ENCODE measurements around the gene C6. TPM values are rescaled to one million over a fixed set of nuclear protein-coding genes. Genes with fewer than 3 reads are reported as not detected.
"Not testable (repeated sequence)": the region's sequence is repeated elsewhere in the genome, so short reads cannot be mapped to it uniquely, and the experiment has no call there.

Gene C6
- total RNA-seq, 1 donor from 2014 or later = not detected

GRCh38 chr5:41195228-41195627, 18.1 kb downstream of the C6 start:
- no peak for DNase-seq (ENCODE audit: extremely low spot score, unreplicated experiment)
- H3K27me3 Mint-ChIP-seq (ENCODE audit: unreplicated experiment) = no peaks in the 10 kb centered on the region
- H3K4me1 Mint-ChIP-seq (ENCODE audit: unreplicated experiment) = no peaks in the 10 kb centered on the region
- H3K9me3 Mint-ChIP-seq (ENCODE audit: unreplicated experiment) = peaks cover 3% of the 10 kb centered on the region
- no peak overlapping the region for H3K27ac Mint-ChIP-seq (ENCODE audit: unreplicated experiment)
- TF ChIP-seq CTCF (IDR thresholded peaks at IDR 0.05) = no peak
- no peaks in the 10 kb centered on the region for H3K36me3 Mint-ChIP-seq (ENCODE audit: unreplicated experiment)
- H3K4me3 Mint-ChIP-seq (ENCODE audit: unreplicated experiment) = no peak overlapping the region

DNA sequence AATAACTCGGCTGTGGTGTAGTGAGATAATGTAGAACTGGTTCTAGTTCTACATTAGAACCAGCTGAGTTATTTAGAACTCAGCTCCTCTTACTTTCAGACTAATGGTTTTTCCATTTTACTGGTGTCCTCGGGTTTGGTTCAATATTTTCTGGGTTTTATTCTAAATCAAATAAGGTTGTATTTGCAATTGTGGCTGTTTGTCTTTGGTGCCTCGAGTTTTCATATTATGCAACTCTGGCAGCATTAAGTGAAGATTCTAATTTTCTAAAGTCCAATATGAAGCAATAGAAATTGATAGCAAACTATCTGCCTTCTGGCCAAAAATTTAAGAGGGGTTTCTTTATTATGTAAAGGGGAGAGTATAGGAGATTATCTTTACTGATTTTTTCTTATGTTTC, 19.0 kb downstream of the C6 start:
- DNase-seq (ENCODE audit: extremely low spot score, unreplicated experiment) = no peak
- no peaks in the 10 kb centered on the region for H3K9me3 Mint-ChIP-seq (ENCODE audit: unreplicated experiment)
- no peaks in the 10 kb centered on the region for H3K36me3 Mint-ChIP-seq (ENCODE audit: unreplicated experiment)
- no peak overlapping the region for H3K27ac Mint-ChIP-seq (ENCODE audit: unreplicated experiment)
- H3K4me3 Mint-ChIP-seq (ENCODE audit: unreplicated experiment) = no peak overlapping the region
- no peaks in the 10 kb centered on the region for H3K4me1 Mint-ChIP-seq (ENCODE audit: unreplicated experiment)
- no peaks in the 10 kb centered on the region for H3K27me3 Mint-ChIP-seq (ENCODE audit: unreplicated experiment)
- TF ChIP-seq CTCF (IDR thresholded peaks at IDR 0.05) = no peak

DNA sequence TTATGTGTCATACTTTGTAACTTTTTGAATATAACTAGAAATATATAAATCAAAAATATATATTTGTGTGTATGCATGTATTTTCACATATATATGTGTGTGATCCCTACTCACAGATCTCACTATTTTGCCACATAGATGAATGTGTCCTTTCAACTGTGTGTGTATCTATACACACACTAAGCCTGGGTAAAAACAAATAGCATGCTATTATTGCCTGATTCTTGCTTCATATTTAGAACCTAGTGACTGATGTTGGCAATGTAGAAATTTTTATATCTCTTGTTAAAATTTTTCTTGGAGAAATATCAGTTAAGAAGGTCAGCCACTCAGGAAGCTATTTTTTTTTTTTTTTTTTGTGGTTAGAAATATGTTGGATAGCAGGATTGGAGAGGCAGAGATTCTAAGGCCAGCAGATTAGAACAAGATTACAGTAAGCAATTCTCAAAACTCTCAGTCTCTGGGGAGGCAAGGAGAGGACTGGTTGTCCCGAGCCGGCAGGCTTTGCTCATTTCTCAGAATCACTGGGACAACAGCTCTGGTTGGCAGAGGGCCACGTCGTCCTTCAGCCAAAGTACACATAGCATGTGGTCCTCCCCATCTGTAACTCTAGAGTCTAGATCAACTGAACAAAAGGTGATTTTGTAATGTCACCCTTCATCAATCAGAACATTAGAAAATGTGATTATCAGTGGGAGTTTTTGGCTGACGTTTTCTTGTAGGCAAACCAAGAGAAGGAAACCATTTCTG, 19.7 kb downstream of the C6 start:
- DNase-seq (ENCODE audit: extremely low spot score, unreplicated experiment) = no peak
- no peaks in the 10 kb centered on the region for H3K27me3 Mint-ChIP-seq (ENCODE audit: unreplicated experiment)
- H3K4me3 Mint-ChIP-seq (ENCODE audit: unreplicated experiment) = no peak overlapping the region
- TF ChIP-seq CTCF (IDR thresholded peaks at IDR 0.05) = no peak
- no peak overlapping the region for H3K27ac Mint-ChIP-seq (ENCODE audit: unreplicated experiment)
- no peaks in the 10 kb centered on the region for H3K36me3 Mint-ChIP-seq (ENCODE audit: unreplicated experiment)
- H3K9me3 Mint-ChIP-seq (ENCODE audit: unreplicated experiment) = no peaks in the 10 kb centered on the region
- no peaks in the 10 kb centered on the region for H3K4me1 Mint-ChIP-seq (ENCODE audit: unreplicated experiment)

DNA sequence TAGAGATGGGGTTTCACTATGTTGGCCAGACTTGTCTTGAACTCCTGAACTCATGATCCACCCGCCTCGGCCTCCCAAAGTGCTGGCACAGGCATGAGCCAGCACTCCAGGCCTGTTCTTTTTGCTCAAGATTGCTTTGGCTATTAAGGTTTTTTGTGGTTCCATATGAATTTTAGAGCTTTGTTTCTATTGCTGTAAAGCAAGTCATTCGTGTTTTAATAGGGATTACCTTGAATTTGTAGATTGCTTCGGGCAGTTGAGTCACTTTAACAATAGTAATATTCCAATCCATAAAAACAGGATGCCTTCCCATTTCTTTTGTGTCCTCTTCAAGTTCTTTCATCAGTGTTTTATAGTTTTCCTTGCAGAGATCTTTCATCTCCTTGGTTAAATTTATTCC, 22.1 kb downstream of the C6 start:
- Mint-ChIP-seq H3K36me3 (ENCODE audit: unreplicated experiment) (no peaks in the 10 kb centered on the region), H3K27me3 (ENCODE audit: unreplicated experiment) (no peaks in the 10 kb centered on the region), H3K27ac (ENCODE audit: unreplicated experiment) (no peak overlapping the region), H3K9me3 (ENCODE audit: unreplicated experiment) (no peaks in the 10 kb centered on the region), H3K4me1 (ENCODE audit: unreplicated experiment) (no peaks in the 10 kb centered on the region), H3K4me3 (ENCODE audit: unreplicated experiment) (no peak overlapping the region)
- no peak for DNase-seq (ENCODE audit: extremely low spot score, unreplicated experiment)
- TF ChIP-seq CTCF (IDR thresholded peaks at IDR 0.05) = no peak

DNA sequence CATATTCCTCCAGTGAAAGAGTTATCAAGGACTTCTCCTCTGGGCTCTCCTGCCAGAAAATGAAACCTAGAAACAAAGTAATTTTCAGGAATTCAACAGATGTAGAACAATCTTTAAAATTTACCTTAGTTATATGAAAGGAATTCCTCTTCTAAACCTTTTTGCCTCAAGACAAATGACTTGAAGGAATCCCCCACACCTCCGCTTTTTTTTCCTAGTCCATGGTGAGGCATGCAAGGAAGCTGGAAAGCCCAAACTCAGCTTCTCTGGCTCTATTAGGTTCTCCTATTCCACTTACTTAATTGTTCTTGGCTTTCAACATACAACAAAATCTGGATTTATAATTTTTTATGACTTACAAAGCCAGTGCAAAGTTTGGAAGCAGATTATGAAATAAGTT, 27.2 kb downstream of the C6 start:
- no peak for TF ChIP-seq CTCF (IDR thresholded peaks at IDR 0.05)
- Mint-ChIP-seq H3K4me3 (ENCODE audit: unreplicated experiment) (no peak overlapping the region), H3K27ac (ENCODE audit: unreplicated experiment) (no peak overlapping the region), H3K4me1 (ENCODE audit: unreplicated experiment) (no peaks in the 10 kb centered on the region), H3K36me3 (ENCODE audit: unreplicated experiment) (no peaks in the 10 kb centered on the region), H3K9me3 (ENCODE audit: unreplicated experiment) (no peaks in the 10 kb centered on the region), H3K27me3 (ENCODE audit: unreplicated experiment) (no peaks in the 10 kb centered on the region)
- no peak for DNase-seq (ENCODE audit: extremely low spot score, unreplicated experiment)

DNA sequence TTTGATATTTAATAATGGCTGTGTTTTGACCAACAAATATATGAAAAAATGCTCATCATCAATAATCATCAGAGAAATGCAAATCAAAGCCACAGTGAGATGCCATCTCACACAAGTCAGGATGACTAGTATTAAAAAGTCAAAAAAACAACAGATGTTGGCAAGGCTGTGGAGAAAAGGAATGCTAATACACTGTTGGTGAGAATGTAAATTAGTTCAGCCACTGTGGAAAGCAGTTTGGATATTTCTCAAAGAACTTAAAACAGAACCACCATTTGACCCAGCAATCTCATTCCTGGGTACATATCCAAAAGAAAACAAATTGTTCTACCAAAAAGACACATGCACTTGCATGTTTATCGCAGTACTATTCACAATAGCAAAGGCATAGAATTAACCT, 30.0 kb downstream of the C6 start:
- H3K36me3 Mint-ChIP-seq (ENCODE audit: unreplicated experiment); H3K4me1 Mint-ChIP-seq (ENCODE audit: unreplicated experiment); H3K4me3 Mint-ChIP-seq (ENCODE audit: unreplicated experiment); H3K27ac Mint-ChIP-seq (ENCODE audit: unreplicated experiment); H3K9me3 Mint-ChIP-seq (ENCODE audit: unreplicated experiment); DNase-seq (ENCODE audit: extremely low spot score, unreplicated experiment); H3K27me3 Mint-ChIP-seq (ENCODE audit: unreplicated experiment): not testable (repeated sequence)
